Lower lobe of right lung (tissue), 2 donors: ENCODE data around the gene SLC38A11. TPM values are rescaled to one million over a fixed set of nuclear protein-coding genes. Genes with fewer than 3 reads are reported as not detected.
A peak's percentile ranks its signal among the peaks of the same experiment; 100 is the strongest.

Experiments used
- ATAC-seq, 2 donors: fragments of 200-7000 bp; cut with Tn5 transposase; one replicate each; pipeline ENCODE4 v1.9.1; 2020 to 2022; ENCODE audit warnings: mild to moderate bottlenecking in 2 of 2, moderate library complexity in 2 of 2
- DNase-seq: peaks from one replicate; pipeline ENCODE4 v3.0.0-alpha.2; 2020
- H3K27ac ChIP-seq: fragments of 200-600 bp; one replicate; pipeline ENCODE4 v1.8.0; 2022
- H3K27me3 ChIP-seq: fragments of 200-600 bp; one replicate; pipeline ENCODE4 v1.8.0; 2022; ENCODE audit warnings: low read depth
- H3K36me3 ChIP-seq: fragments of 200-600 bp; one replicate; pipeline ENCODE4 v1.8.0; 2022; ENCODE audit warnings: mild to moderate bottlenecking
- H3K4me1 ChIP-seq: fragments of 200-600 bp; one replicate; pipeline ENCODE4 v1.8.0; 2022
- H3K4me3 ChIP-seq: fragments of 200-600 bp; one replicate; pipeline ENCODE4 v1.8.0; 2022; ENCODE audit warnings: mild to moderate bottlenecking
- H3K9me3 ChIP-seq: fragments of 200-600 bp; one replicate; pipeline ENCODE4 v1.8.0; 2022
- CTCF ChIP-seq: fragments of 200-600 bp; IDR thresholded peaks from one replicate; pipeline ENCODE4 v1.8.0; 2022; ENCODE audit warnings: antibody characterized with exemption, mild to moderate bottlenecking
- intact Hi-C: fragments of 100-400 bp; cut with DNase I; formaldehyde crosslinking; loops from one replicate; pipeline ENCODE4 v1.11.0; 2022
- total RNA-seq: library from RNA; stranded (reverse); fragmentation: NEBNext Ultra II Directional; extraction: Animal tissue kit (Norgen Biotek cat#: 25700); gene quantifications from one replicate; pipeline ENCODE4 v1.2.1, GENCODE V29; 2021
- donor health status: DM: no; HTN: yes; CAD: no; lungs with severe emphysema.

Gene SLC38A11
- total RNA-seq, 1 donor from 2014 or later = 0.44 TPM

- H3K9me3 ChIP-seq = no peaks in the 10 kb centered on the region
- no peak for DNase-seq
- intact Hi-C loops = no loop called here
- no peaks in the 10 kb centered on the region for H3K36me3 ChIP-seq
- no peak overlapping the region for H3K27ac ChIP-seq
- no peak for ATAC-seq
- no peak for TF ChIP-seq CTCF
- H3K27me3 ChIP-seq = no peaks in the 10 kb centered on the region
- no peaks in the 10 kb centered on the region for H3K4me1 ChIP-seq
- H3K4me3 ChIP-seq = no peak overlapping the region
These were observed 22.9 kb downstream of the SLC38A11 start for GRCh38 chr2:164932377-164932776.

GRCh38 chr2:164928101-164928673, 27.1 kb downstream of the SLC38A11 start:
- H3K27me3 ChIP-seq = no peaks in the 10 kb centered on the region
- no peak for TF ChIP-seq CTCF
- H3K27ac ChIP-seq = no peak overlapping the region
- no peaks in the 10 kb centered on the region for H3K4me1 ChIP-seq
- no peak for DNase-seq
- intact Hi-C loops = no loop called here
- ATAC-seq = no peak
- no peaks in the 10 kb centered on the region for H3K36me3 ChIP-seq
- H3K9me3 ChIP-seq = no peaks in the 10 kb centered on the region
- H3K4me3 ChIP-seq = no peak overlapping the region

- Histone ChIP-seq H3K9me3 (no peaks in the 10 kb centered on the region), H3K4me3 (no peak overlapping the region), H3K27me3 (no peaks in the 10 kb centered on the region), H3K36me3 (no peaks in the 10 kb centered on the region), H3K4me1 (no peaks in the 10 kb centered on the region), H3K27ac (no peak overlapping the region)
- DNase-seq (no peak), ATAC-seq (no peak)
- no peak for TF ChIP-seq CTCF
- intact Hi-C loops = no loop called here
These were observed 33.2 kb downstream of the SLC38A11 start for GRCh38 chr2:164922134-164922533.

- no peak overlapping the region for H3K27ac ChIP-seq
- no peak for TF ChIP-seq CTCF
- DNase-seq = no peak
- no peak overlapping the region for H3K4me3 ChIP-seq
- intact Hi-C loops = no loop called here
- peak in 1 of 2 donors; percentile 50 for ATAC-seq
- no peaks in the 10 kb centered on the region for H3K9me3 ChIP-seq
- H3K4me1 ChIP-seq = no peaks in the 10 kb centered on the region
- no peaks in the 10 kb centered on the region for H3K36me3 ChIP-seq
- no peaks in the 10 kb centered on the region for H3K27me3 ChIP-seq
These were observed 34.9 kb downstream of the SLC38A11 start for GRCh38 chr2:164920430-164920829.

- no peak overlapping the region for H3K27ac ChIP-seq
These were observed 37.9 kb downstream of the SLC38A11 start for GRCh38 chr2:164917296-164917903.

More at GRCh38 chr2:164917296-164917903, 37.9 kb downstream of the SLC38A11 start:
- intact Hi-C loops = no loop called here
- peak; percentile 53 for TF ChIP-seq CTCF
- H3K36me3 ChIP-seq = no peaks in the 10 kb centered on the region
- no peaks in the 10 kb centered on the region for H3K27me3 ChIP-seq
- DNase-seq (no peak), ATAC-seq (peak in 1 of 2 donors; percentile 70)
- peaks cover 11% of the 10 kb centered on the region for H3K4me1 ChIP-seq
- no peaks in the 10 kb centered on the region for H3K9me3 ChIP-seq
- H3K4me3 ChIP-seq = no peak overlapping the region
